Trophoblast cell (in vitro differentiated cells and primary cell): ENCODE data around the gene TSPEAR.
"Not testable (repeated sequence)": the region's sequence is repeated elsewhere in the genome, so short reads cannot be mapped to it uniquely, and the experiment has no call there.

Experiments used
- DNase-seq, 2 donors: peaks; one replicate each; pipeline ENCODE4 v3.0.0-alpha.2; 2016
- H2AFZ ChIP-seq: 2 replicates; pipeline ENCODE4 v1.6.1; 2013; ENCODE audit warnings: low read length, moderate library complexity, mild to moderate bottlenecking; ENCODE audit not compliant: insufficient read depth, poor library complexity
- H2AK5ac ChIP-seq: 2 replicates; pipeline ENCODE4 v1.6.1; 2013; ENCODE audit warnings: mild to moderate bottlenecking, low read length
- H2BK120ac ChIP-seq: 2 replicates; pipeline ENCODE4 v1.6.1; 2013; ENCODE audit warnings: low read length, mild to moderate bottlenecking, moderate library complexity; ENCODE audit not compliant: insufficient read depth, poor library complexity
- H2BK12ac ChIP-seq: 2 replicates; pipeline ENCODE4 v1.6.1; 2013; ENCODE audit warnings: mild to moderate bottlenecking, low read length, moderate library complexity
- H2BK5ac ChIP-seq: 2 replicates; pipeline ENCODE4 v1.6.1; 2013; ENCODE audit warnings: low read length, low read depth, moderate library complexity, mild to moderate bottlenecking; ENCODE audit not compliant: poor library complexity
- H3K14ac ChIP-seq: 2 replicates; pipeline ENCODE4 v1.6.1; 2013; ENCODE audit warnings: mild to moderate bottlenecking, low read length
- H3K18ac ChIP-seq: 2 replicates; pipeline ENCODE4 v1.6.1; 2013; ENCODE audit warnings: mild to moderate bottlenecking, low read length
- H3K23ac ChIP-seq: 2 replicates; pipeline ENCODE4 v1.6.1; 2013; ENCODE audit warnings: low read length
- H3K27ac ChIP-seq: 2 replicates; pipeline ENCODE4 v1.5.1; 2013; ENCODE audit warnings: low read depth, mild to moderate bottlenecking, inconsistent platforms, low read length, moderate library complexity
- H3K27me3 ChIP-seq: 2 replicates; pipeline ENCODE4 v1.6.1; 2013; ENCODE audit warnings: inconsistent platforms, mild to moderate bottlenecking, low read length, moderate library complexity; ENCODE audit not compliant: insufficient read depth
- H3K36me3 ChIP-seq, 2 experiments: 1 replicate in 1 of 2; 2 replicates in 1 of 2; pipeline ENCODE4 v1.6.1; 2013; ENCODE audit warnings: low read length in 2 of 2, mild to moderate bottlenecking in 2 of 2, moderate library complexity in 1 of 2; ENCODE audit not compliant: insufficient read depth in 2 of 2, control insufficient read depth in 1 of 2
- H3K4ac ChIP-seq: 2 replicates; pipeline ENCODE4 v1.6.1; 2013; ENCODE audit warnings: low read depth, mild to moderate bottlenecking, low read length, moderate library complexity
- H3K4me1 ChIP-seq, 2 experiments: 1 replicate in 1 of 2; 2 replicates in 1 of 2; pipeline ENCODE4 v1.6.1; 2013; ENCODE audit warnings: low read length in 2 of 2, mild to moderate bottlenecking in 2 of 2, moderate library complexity in 1 of 2; ENCODE audit not compliant: insufficient read depth in 2 of 2, control insufficient read depth in 1 of 2
- H3K4me2 ChIP-seq: 2 replicates; pipeline ENCODE4 v1.6.1; 2013; ENCODE audit warnings: inconsistent platforms, mild to moderate bottlenecking, low read length, moderate library complexity
- H3K4me3 ChIP-seq: 2 replicates; pipeline ENCODE4 v1.5.1; 2013; ENCODE audit warnings: mild to moderate bottlenecking, low read depth, low read length, inconsistent platforms
- H3K79me1 ChIP-seq: one replicate; pipeline ENCODE4 v1.6.1; 2013; ENCODE audit warnings: low read length
- H3K79me2 ChIP-seq: 2 replicates; pipeline ENCODE4 v1.6.1; 2013; ENCODE audit warnings: low read length, mild to moderate bottlenecking; ENCODE audit not compliant: control insufficient read depth, insufficient read depth, poor library complexity
- H3K9ac ChIP-seq: 2 replicates; pipeline ENCODE4 v1.6.1; 2013; ENCODE audit warnings: mild to moderate bottlenecking, low read length
- H3K9me3 ChIP-seq: 2 replicates; pipeline ENCODE4 v1.6.1; 2013; ENCODE audit warnings: low read depth, mild to moderate bottlenecking, control low read depth, inconsistent platforms, low read length; ENCODE audit not compliant: insufficient read depth
- H4K12ac ChIP-seq: 2 replicates; pipeline ENCODE4 v1.6.1; 2013; ENCODE audit warnings: low read depth, mild to moderate bottlenecking, low read length, moderate library complexity
- H4K8ac ChIP-seq: 2 replicates; pipeline ENCODE4 v1.6.1; 2013; ENCODE audit warnings: low read depth, mild to moderate bottlenecking, low read length, moderate library complexity
- H4K91ac ChIP-seq: one replicate; pipeline ENCODE4 v1.6.1; 2013; ENCODE audit warnings: low read depth, mild to moderate bottlenecking, low read length, moderate library complexity
- WGBS: extraction: QIAGEN DNeasy Blood & Tissue Kit; methylation state at CpG from one replicate; pipeline ENCODE4 v1.1.7; 2013; ENCODE audit warnings: missing lambda C conversion rate; ENCODE audit not compliant: insufficient read length, insufficient coverage; ENCODE audit errors: extremely low coverage; 5-methylcytosine and 5-hydroxymethylcytosine counted together

TSPEAR gene

GRCh38 chr21:44552136-44552535 lies 159.2 kb downstream of the TSPEAR start:
- Histone ChIP-seq H3K14ac (no peak overlapping the region), H4K12ac (no peak overlapping the region), H3K9ac (no peak overlapping the region), H3K79me2 (no peaks in the 10 kb centered on the region), H3K27ac (no peak overlapping the region), H2BK12ac (peak overlapping the region; percentile 16), H3K4ac (no peak overlapping the region), H3K79me1 (peaks cover 11% of the 10 kb centered on the region), H3K4me2 (no peak overlapping the region), H3K23ac (no peak overlapping the region), H3K18ac (no peak overlapping the region), H3K4me3 (no peak overlapping the region), H3K9me3 (peaks cover 8% of the 10 kb centered on the region), H3K36me3 (peaks cover 0 to 2% of the 10 kb centered on the region in 2 experiments), H3K27me3 (no peaks in the 10 kb centered on the region), H2AFZ (no peak overlapping the region), H2BK5ac (no peak overlapping the region), H4K8ac (no peak overlapping the region), H3K4me1 (peaks cover 0 to 10% of the 10 kb centered on the region in 2 experiments), H4K91ac (no peak overlapping the region), H2AK5ac (no peak overlapping the region), H2BK120ac (no peak overlapping the region)
- no CpG with 5 or more reads among the region's 6 CpGs for WGBS
- no peak for DNase-seq

GRCh38 chr21:44551340-44551961 lies 159.9 kb downstream of the TSPEAR start, which contains the start of gene KRTAP10-2:
Gene KRTAP10-2, minus strand, starts transcription at chr21:44551505. Its CDS starts 47 bp downstream, at chr21:44551458.
- Histone ChIP-seq H2BK5ac (no peak within 1 kb of the TSS), H3K14ac (no peak within 1 kb of the TSS), H3K36me3 (peaks cover 0 to 2% of the 10 kb centered on the region in 2 experiments), H3K18ac (no peak within 1 kb of the TSS), H3K4me2 (no peak within 1 kb of the TSS), H3K4me3 (no peak within 1 kb of the TSS), H3K79me2 (no peaks in the 10 kb centered on the region), H3K4me1 (peaks cover 0 to 10% of the 10 kb centered on the region in 2 experiments), H2BK12ac (peak within 1 kb of the TSS; percentile 16), H4K12ac (no peak within 1 kb of the TSS), H3K79me1 (peaks cover 11% of the 10 kb centered on the region), H3K4ac (no peak within 1 kb of the TSS), H4K8ac (no peak within 1 kb of the TSS), H4K91ac (peak within 1 kb of the TSS; percentile 44), H3K23ac (no peak within 1 kb of the TSS), H3K27me3 (no peaks in the 10 kb centered on the region), H2AFZ (no peak within 1 kb of the TSS), H3K9me3 (peaks cover 8% of the 10 kb centered on the region), H2BK120ac (no peak within 1 kb of the TSS), H3K27ac (no peak within 1 kb of the TSS), H2AK5ac (no peak within 1 kb of the TSS), H3K9ac (no peak within 1 kb of the TSS)
- no CpG with 5 or more reads among the region's 17 CpGs for WGBS
- no peak for DNase-seq

GRCh38 chr21:44550807-44551206 lies 160.6 kb downstream of the TSPEAR start:
- Histone ChIP-seq H2BK120ac (no peak overlapping the region), H2AFZ (no peak overlapping the region), H3K27ac (no peak overlapping the region), H3K14ac (no peak overlapping the region), H4K91ac (no peak overlapping the region), H2AK5ac (no peak overlapping the region), H3K79me1 (peaks cover 11% of the 10 kb centered on the region), H3K79me2 (no peaks in the 10 kb centered on the region), H3K4me2 (no peak overlapping the region), H3K4me3 (no peak overlapping the region), H4K8ac (no peak overlapping the region), H4K12ac (no peak overlapping the region), H3K9me3 (peaks cover 8% of the 10 kb centered on the region), H2BK12ac (no peak overlapping the region), H3K9ac (no peak overlapping the region), H3K4ac (no peak overlapping the region), H3K23ac (no peak overlapping the region), H3K27me3 (no peaks in the 10 kb centered on the region), H2BK5ac (no peak overlapping the region), H3K36me3 (peaks cover 0 to 2% of the 10 kb centered on the region in 2 experiments), H3K18ac (no peak overlapping the region), H3K4me1 (peaks cover 0 to 10% of the 10 kb centered on the region in 2 experiments)
- no peak for DNase-seq
- no CpG with 5 or more reads among the region's 10 CpGs for WGBS

- H3K27ac ChIP-seq, H4K12ac ChIP-seq, H2BK12ac ChIP-seq, H4K8ac ChIP-seq, DNase-seq, H3K27me3 ChIP-seq, H3K23ac ChIP-seq, H3K4me2 ChIP-seq, H3K9ac ChIP-seq, H2AFZ ChIP-seq, H3K18ac ChIP-seq, H3K4me3 ChIP-seq, H3K9me3 ChIP-seq, H2BK5ac ChIP-seq, H3K36me3 ChIP-seq, H2BK120ac ChIP-seq, H2AK5ac ChIP-seq, H3K4ac ChIP-seq, H3K14ac ChIP-seq, H3K79me2 ChIP-seq: not testable (repeated sequence)
- Histone ChIP-seq H3K4me1 (peaks cover 0 to 10% of the 10 kb centered on the region in 2 experiments), H3K79me1 (peaks cover 11% of the 10 kb centered on the region), H4K91ac (peak overlapping the region; percentile 44)
- no CpG with 5 or more reads among the region's 17 CpGs for WGBS
These were observed 161.1 kb downstream of the TSPEAR start for GRCh38 chr21:44550285-44550684.
